Adrenal gland (tissue), 5 donors: ENCODE results near the gene POLR3GL.

Source experiments
- CTCF ChIP-seq, 6 experiments: fragments of 450-650 bp in 4 of 6; fragments of 200-600 bp in 2 of 6; sonication (generic) in 1 of 6; IDR thresholded peaks; 1 replicate in 5 of 6; 2 replicates in 1 of 6; pipeline versions ENCODE4 v1.5.1 to v1.8.0; 2016 to 2021; ENCODE audit warnings: antibody characterized with exemption in 6 of 6, mild to moderate bottlenecking in 2 of 6, moderate library complexity in 1 of 6
- POLR2A ChIP-seq, 2 donors: fragments of 450-650 bp; IDR thresholded peaks; one replicate each; pipeline ENCODE4 v1.6.1; 2017; ENCODE audit warnings: antibody characterized with exemption in 2 of 2, mild to moderate bottlenecking in 2 of 2, moderate library complexity in 1 of 2
- donor health status: DM: no; HTN: no; CAD: no.

- TF ChIP-seq CTCF (IDR thresholded peaks at IDR 0.05) (no peak), POLR2A (IDR thresholded peaks at IDR 0.05) (no peak)
These were observed 21.3 kb downstream of the POLR3GL start for GRCh38 chr1:145985502-145986439.
